C4-2B (cell line): Measurements from ENCODE around the gene DISP3.

ENCODE experiments used
- CTCF ChIP-seq: fragments of 450-650 bp; conservative IDR thresholded peaks from 2 replicates; pipeline ENCODE4 v1.5.1; 2017; ENCODE audit warnings: mild to moderate bottlenecking
- ZFX ChIP-seq: fragments of 450-650 bp; IDR thresholded peaks from 2 replicates; pipeline ENCODE4 v1.6.1; 2017

GRCh38 chr1:11533790-11534787, 55.1 kb downstream of the DISP3 start:
- TF ChIP-seq CTCF (no peak), ZFX (no peak)
